Mesenchymal stem cell (in vitro differentiated cells and primary cell): ENCODE measurements around the gene BMPR1B.

Source experiments
- DNase-seq: peaks from one replicate; pipeline ENCODE4 v3.0.0-alpha.2; 2013
- H2AFZ ChIP-seq: one replicate; pipeline ENCODE4 v1.6.1; 2013; ENCODE audit warnings: low read depth, mild to moderate bottlenecking, control low read depth, inconsistent platforms, low read length, moderate library complexity
- H2AK5ac ChIP-seq: 2 replicates; pipeline ENCODE4 v1.6.1; 2013; ENCODE audit warnings: low read length, moderate library complexity, mild to moderate bottlenecking, inconsistent platforms; ENCODE audit not compliant: severe bottlenecking
- H2BK120ac ChIP-seq: one replicate; pipeline ENCODE4 v1.6.1; 2013; ENCODE audit warnings: low read depth, mild to moderate bottlenecking, inconsistent platforms, low read length, moderate library complexity
- H2BK12ac ChIP-seq, 2 experiments: one replicate each; pipeline ENCODE4 v1.6.1; 2013; ENCODE audit warnings: inconsistent platforms in 2 of 2, low read length in 2 of 2, mild to moderate bottlenecking in 2 of 2, moderate library complexity in 2 of 2, control low read depth in 1 of 2
- H2BK15ac ChIP-seq: one replicate; pipeline ENCODE4 v1.6.1; 2013; ENCODE audit warnings: mild to moderate bottlenecking, low read depth, inconsistent platforms; ENCODE audit not compliant: poor library complexity, severe bottlenecking
- H2BK5ac ChIP-seq: 2 replicates; pipeline ENCODE4 v1.6.1; 2013; ENCODE audit warnings: low read depth, mild to moderate bottlenecking, low read length, control low read depth, inconsistent platforms; ENCODE audit not compliant: poor library complexity, severe bottlenecking
- H3K14ac ChIP-seq, 2 experiments: one replicate each; pipeline ENCODE4 v1.6.1; 2013; ENCODE audit warnings: inconsistent platforms in 2 of 2, low read length in 2 of 2, control low read depth in 1 of 2, mild to moderate bottlenecking in 1 of 2, moderate library complexity in 1 of 2
- H3K18ac ChIP-seq, 2 experiments: one replicate each; pipeline ENCODE4 v1.6.1; 2013; ENCODE audit warnings: inconsistent platforms in 2 of 2, low read length in 2 of 2, control low read depth in 1 of 2, low read depth in 1 of 2, mild to moderate bottlenecking in 1 of 2
- H3K23ac ChIP-seq, 2 experiments: one replicate each; pipeline ENCODE4 v1.6.1; 2013; ENCODE audit warnings: inconsistent platforms in 2 of 2, low read length in 2 of 2, mild to moderate bottlenecking in 2 of 2, moderate library complexity in 2 of 2, control low read depth in 1 of 2
- H3K27ac ChIP-seq: 2 replicates; pipeline ENCODE4 v1.5.1; 2013; ENCODE audit warnings: mild to moderate bottlenecking, moderate library complexity, low read length, control low read depth, inconsistent platforms; ENCODE audit not compliant: poor library complexity, severe bottlenecking
- H3K27me3 ChIP-seq, 2 experiments: 2 replicates each; pipeline versions ENCODE4 v1.6.1 to v1.7.0; 2013; ENCODE audit warnings: low read length in 2 of 2, mild to moderate bottlenecking in 2 of 2, moderate library complexity in 2 of 2, control low read depth in 1 of 2, inconsistent platforms in 1 of 2; ENCODE audit not compliant: control insufficient read depth in 1 of 2, insufficient read depth in 1 of 2
- H3K36me3 ChIP-seq, 2 experiments: 2 replicates each; pipeline versions ENCODE4 v1.6.1 to v1.7.0; 2013; ENCODE audit warnings: low read length in 2 of 2, control low read depth in 1 of 2, inconsistent platforms in 1 of 2, low read depth in 1 of 2, mild to moderate bottlenecking in 1 of 2; ENCODE audit not compliant: insufficient read depth in 2 of 2, control insufficient read depth in 1 of 2
- H3K4ac ChIP-seq, 2 experiments: one replicate each; pipeline ENCODE4 v1.6.1; 2013; ENCODE audit warnings: inconsistent platforms in 2 of 2, low read length in 2 of 2, mild to moderate bottlenecking in 2 of 2, moderate library complexity in 2 of 2, control low read depth in 1 of 2, low read depth in 1 of 2
- H3K4me1 ChIP-seq: 2 replicates; pipeline ENCODE4 v1.6.1; 2013; ENCODE audit warnings: low read depth, low read length, control low read depth; ENCODE audit not compliant: control insufficient read depth, insufficient read depth
- H3K4me2 ChIP-seq: 2 replicates; pipeline ENCODE4 v1.6.1; 2013; ENCODE audit warnings: low read length, mild to moderate bottlenecking, inconsistent platforms; ENCODE audit not compliant: poor library complexity, severe bottlenecking
- H3K4me3 ChIP-seq, 2 experiments: 2 replicates each; pipeline versions ENCODE4 v1.5.1 to v1.7.0; 2013; ENCODE audit warnings: low read length in 2 of 2, mild to moderate bottlenecking in 2 of 2, control low read depth in 1 of 2, low read depth in 1 of 2; ENCODE audit not compliant: insufficient read depth in 1 of 2
- H3K79me1 ChIP-seq: replicated peaks from 2 replicates; pipeline ENCODE4 v1.6.1; 2013; ENCODE audit warnings: mild to moderate bottlenecking, control low read depth, low read length, inconsistent platforms; ENCODE audit not compliant: poor library complexity, severe bottlenecking
- H3K9ac ChIP-seq: 2 replicates; pipeline ENCODE4 v1.7.0; 2013; ENCODE audit warnings: mild to moderate bottlenecking, low read length, moderate library complexity
- H3K9me3 ChIP-seq: 2 replicates; pipeline ENCODE4 v1.7.0; 2013; ENCODE audit warnings: mild to moderate bottlenecking, low read length; ENCODE audit not compliant: control insufficient read depth
- H4K8ac ChIP-seq: one replicate; pipeline ENCODE4 v1.6.1; 2013; ENCODE audit warnings: inconsistent platforms, mild to moderate bottlenecking, low read length, moderate library complexity
- H4K91ac ChIP-seq: one replicate; pipeline ENCODE4 v1.6.1; 2013; ENCODE audit warnings: mild to moderate bottlenecking, low read length, inconsistent platforms
- WGBS: methylation state at CpG from one replicate; pipeline ENCODE4 v1.1.7; 2013; ENCODE audit warnings: mixed read lengths; 5-methylcytosine and 5-hydroxymethylcytosine counted together

Gene BMPR1B

DNA sequence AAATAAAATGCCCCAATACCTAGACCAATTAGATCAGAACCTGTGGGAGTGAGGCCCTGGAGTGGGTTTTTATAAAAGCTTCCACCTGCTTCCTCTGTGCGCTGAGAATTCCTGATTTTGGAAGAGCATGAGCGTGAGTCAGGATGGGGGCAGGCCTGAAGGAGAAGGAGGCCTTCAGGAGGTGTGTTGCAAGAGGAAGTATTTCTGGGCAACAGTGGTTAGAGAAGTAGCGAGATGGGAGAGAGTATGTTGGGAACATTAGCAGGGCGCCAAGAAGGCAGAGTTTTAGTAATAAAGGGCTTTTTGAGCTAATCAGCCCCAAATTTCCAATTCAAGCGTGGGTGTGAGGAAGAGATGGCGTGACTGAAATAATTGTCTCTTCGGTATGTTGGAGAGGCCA lies 441.2 kb downstream of the BMPR1B start:
- Histone ChIP-seq H3K9ac (no peak overlapping the region), H3K36me3 (no peaks in the 10 kb centered on the region), H3K27ac (no peak overlapping the region), H3K4me1 (no peaks in the 10 kb centered on the region), H2AFZ (no peak overlapping the region), H4K8ac (no peak overlapping the region), H3K4me3 (no peak overlapping the region), H4K91ac (no peak overlapping the region), H3K18ac (no peak overlapping the region), H2AK5ac (no peak overlapping the region), H2BK12ac (no peak overlapping the region), H2BK15ac (no peak overlapping the region), H2BK5ac (no peak overlapping the region), H3K4ac (no peak overlapping the region), H3K79me1 (no peaks in the 10 kb centered on the region), H2BK120ac (no peak overlapping the region), H3K23ac (no peak overlapping the region), H3K27me3 (peaks cover 0 to 2% of the 10 kb centered on the region in 2 experiments), H3K4me2 (no peak overlapping the region), H3K9me3 (no peaks in the 10 kb centered on the region), H3K14ac (no peak overlapping the region)
- no peak for DNase-seq
- WGBS: 97% methylated on average over 7 of the region's 7 CpGs

DNA sequence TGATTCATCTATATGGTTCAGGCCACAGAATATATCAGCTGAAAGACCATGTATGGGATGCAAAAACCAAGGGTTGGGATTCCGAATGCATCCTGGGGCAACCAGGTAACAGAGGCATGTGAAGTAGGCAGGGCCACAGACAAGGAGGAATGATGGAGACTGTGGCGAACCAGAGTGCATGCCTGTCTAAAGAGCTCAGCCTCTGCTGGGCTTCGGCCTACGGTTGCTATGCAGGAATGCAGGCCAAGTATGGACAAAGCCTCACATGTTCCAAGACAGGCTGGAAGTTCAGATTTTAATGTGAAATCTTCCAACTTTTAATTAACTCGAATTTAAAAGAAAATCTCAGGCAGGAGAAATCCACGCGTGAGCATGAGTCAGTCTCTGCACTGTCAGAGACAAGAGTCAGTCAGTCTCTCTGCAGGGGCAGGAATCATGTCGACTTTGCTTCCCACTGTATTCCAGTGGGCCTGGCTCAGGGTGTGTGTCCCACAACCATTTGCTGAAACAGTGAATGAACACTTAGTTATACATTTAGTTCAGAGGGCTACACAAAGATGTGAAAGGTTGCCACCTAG lies 446.6 kb downstream of the BMPR1B start:
- H3K4me1 ChIP-seq: peaks cover 2% of the 10 kb centered on the region
- no peak overlapping the region for H3K18ac ChIP-seq
- no peaks in the 10 kb centered on the region for H3K9me3 ChIP-seq
- no peak overlapping the region for H3K4ac ChIP-seq
- no peak overlapping the region for H2AFZ ChIP-seq
- no peak overlapping the region for H2BK5ac ChIP-seq
- H3K79me1 ChIP-seq: no peaks in the 10 kb centered on the region
- no peak for DNase-seq
- H4K91ac ChIP-seq: no peak overlapping the region
- no peak overlapping the region for H3K14ac ChIP-seq
- 96% methylated on average over 8 of the region's 8 CpGs for WGBS
- no peak overlapping the region for H3K4me2 ChIP-seq
- no peak overlapping the region for H3K27ac ChIP-seq
- no peaks in the 10 kb centered on the region for H3K36me3 ChIP-seq
- H3K9ac ChIP-seq: no peak overlapping the region
- H2BK120ac ChIP-seq: no peak overlapping the region
- H2AK5ac ChIP-seq: no peak overlapping the region
- no peak overlapping the region for H2BK15ac ChIP-seq
- no peak overlapping the region for H2BK12ac ChIP-seq
- no peaks in the 10 kb centered on the region for H3K27me3 ChIP-seq
- H3K4me3 ChIP-seq: no peak overlapping the region
- H3K23ac ChIP-seq: no peak overlapping the region
- no peak overlapping the region for H4K8ac ChIP-seq

- DNase-seq: no peak
- H3K9ac ChIP-seq: no peak overlapping the region
Measured at GRCh38 chr4:95204873-95205272, 447.1 kb downstream of the BMPR1B start.

More at GRCh38 chr4:95204873-95205272, 447.1 kb downstream of the BMPR1B start:
- Histone ChIP-seq H3K18ac (no peak overlapping the region), H3K27ac (no peak overlapping the region), H2BK5ac (no peak overlapping the region), H3K4ac (no peak overlapping the region), H3K14ac (no peak overlapping the region), H2BK12ac (no peak overlapping the region), H3K79me1 (no peaks in the 10 kb centered on the region), H3K23ac (no peak overlapping the region), H3K4me1 (peaks cover 3% of the 10 kb centered on the region), H2BK120ac (no peak overlapping the region), H4K8ac (no peak overlapping the region), H2AK5ac (no peak overlapping the region), H3K4me2 (no peak overlapping the region), H3K36me3 (no peaks in the 10 kb centered on the region), H3K9me3 (no peaks in the 10 kb centered on the region), H4K91ac (no peak overlapping the region), H3K27me3 (no peaks in the 10 kb centered on the region), H2BK15ac (no peak overlapping the region), H2AFZ (no peak overlapping the region), H3K4me3 (no peak overlapping the region)
- whole genome bisulfite sequencing: 68% methylated on average over 3 of the region's 5 CpGs
